Measurements from ENCODE around the gene GPC6.

The GPC6 gene

DNA sequence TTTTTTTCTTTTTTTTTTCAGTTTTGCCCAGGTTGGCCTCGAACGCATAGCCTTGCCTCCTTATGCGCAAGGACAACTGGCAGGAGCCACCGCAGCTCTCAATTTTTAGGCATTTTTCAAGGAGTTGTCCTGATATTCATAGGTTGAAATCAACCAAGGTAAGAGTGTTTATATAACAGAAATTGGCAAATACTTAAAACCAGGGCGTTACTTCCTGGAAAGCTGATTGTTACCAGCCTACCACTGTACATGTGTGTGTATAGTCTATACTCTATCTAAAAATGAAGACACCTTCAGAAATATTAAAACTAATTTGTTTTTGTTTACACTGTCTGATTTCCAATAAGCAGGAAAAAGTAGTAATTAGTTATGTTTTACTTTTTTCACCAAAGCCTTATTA, 39.2 kb downstream of the GPC6 start:
- Mint-ChIP-seq H3K4me3 (no peak overlapping the region), H3K36me3 (ENCODE audit: low read depth) (peaks cover 3% of the 10 kb centered on the region), H3K4me1 (peaks cover 14% of the 10 kb centered on the region), H3K27me3 (ENCODE audit: low read depth) (no peaks in the 10 kb centered on the region), H3K9me3 (no peaks in the 10 kb centered on the region), H3K27ac (no peak overlapping the region)
- TF ChIP-seq, protein P1, sequence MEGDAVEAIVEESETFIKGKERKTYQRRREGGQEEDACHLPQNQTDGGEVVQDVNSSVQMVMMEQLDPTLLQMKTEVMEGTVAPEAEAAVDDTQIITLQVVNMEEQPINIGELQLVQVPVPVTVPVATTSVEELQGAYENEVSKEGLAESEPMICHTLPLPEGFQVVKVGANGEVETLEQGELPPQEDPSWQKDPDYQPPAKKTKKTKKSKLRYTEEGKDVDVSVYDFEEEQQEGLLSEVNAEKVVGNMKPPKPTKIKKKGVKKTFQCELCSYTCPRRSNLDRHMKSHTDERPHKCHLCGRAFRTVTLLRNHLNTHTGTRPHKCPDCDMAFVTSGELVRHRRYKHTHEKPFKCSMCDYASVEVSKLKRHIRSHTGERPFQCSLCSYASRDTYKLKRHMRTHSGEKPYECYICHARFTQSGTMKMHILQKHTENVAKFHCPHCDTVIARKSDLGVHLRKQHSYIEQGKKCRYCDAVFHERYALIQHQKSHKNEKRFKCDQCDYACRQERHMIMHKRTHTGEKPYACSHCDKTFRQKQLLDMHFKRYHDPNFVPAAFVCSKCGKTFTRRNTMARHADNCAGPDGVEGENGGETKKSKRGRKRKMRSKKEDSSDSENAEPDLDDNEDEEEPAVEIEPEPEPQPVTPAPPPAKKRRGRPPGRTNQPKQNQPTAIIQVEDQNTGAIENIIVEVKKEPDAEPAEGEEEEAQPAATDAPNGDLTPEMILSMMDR (IDR thresholded peaks at IDR 0.05; ENCODE audit: unreplicated experiment in 3 of 3): no peak

DNA sequence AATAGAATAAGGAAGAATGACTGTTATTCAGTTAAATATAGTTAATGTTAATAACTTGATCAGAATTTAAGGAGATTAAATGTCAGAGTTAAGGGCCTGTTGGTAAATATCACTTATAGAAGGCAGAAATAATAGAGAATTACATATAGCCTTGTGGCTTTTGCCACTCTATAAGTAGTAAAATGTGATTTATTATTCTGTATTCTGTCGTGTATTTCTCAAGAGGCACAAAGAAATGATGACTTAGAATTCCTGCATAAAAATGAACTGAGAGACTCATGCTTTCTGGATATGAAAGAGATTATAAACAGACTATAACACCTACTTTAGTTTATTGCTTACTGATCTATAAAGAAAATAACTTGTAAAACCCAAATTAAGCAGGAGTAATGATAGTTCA, 40.1 kb downstream of the GPC6 start:
- H3K4me1 Mint-ChIP-seq: peaks cover 14% of the 10 kb centered on the region
- H3K4me3 Mint-ChIP-seq: no peak overlapping the region
- H3K9me3 Mint-ChIP-seq: no peaks in the 10 kb centered on the region
- no peaks in the 10 kb centered on the region for H3K27me3 Mint-ChIP-seq (ENCODE audit: low read depth)
- TF ChIP-seq, protein P1 (IDR thresholded peaks at IDR 0.05; ENCODE audit: unreplicated experiment in 3 of 3): no peak
- H3K27ac Mint-ChIP-seq: no peak overlapping the region
- H3K36me3 Mint-ChIP-seq (ENCODE audit: low read depth): peaks cover 3% of the 10 kb centered on the region

DNA sequence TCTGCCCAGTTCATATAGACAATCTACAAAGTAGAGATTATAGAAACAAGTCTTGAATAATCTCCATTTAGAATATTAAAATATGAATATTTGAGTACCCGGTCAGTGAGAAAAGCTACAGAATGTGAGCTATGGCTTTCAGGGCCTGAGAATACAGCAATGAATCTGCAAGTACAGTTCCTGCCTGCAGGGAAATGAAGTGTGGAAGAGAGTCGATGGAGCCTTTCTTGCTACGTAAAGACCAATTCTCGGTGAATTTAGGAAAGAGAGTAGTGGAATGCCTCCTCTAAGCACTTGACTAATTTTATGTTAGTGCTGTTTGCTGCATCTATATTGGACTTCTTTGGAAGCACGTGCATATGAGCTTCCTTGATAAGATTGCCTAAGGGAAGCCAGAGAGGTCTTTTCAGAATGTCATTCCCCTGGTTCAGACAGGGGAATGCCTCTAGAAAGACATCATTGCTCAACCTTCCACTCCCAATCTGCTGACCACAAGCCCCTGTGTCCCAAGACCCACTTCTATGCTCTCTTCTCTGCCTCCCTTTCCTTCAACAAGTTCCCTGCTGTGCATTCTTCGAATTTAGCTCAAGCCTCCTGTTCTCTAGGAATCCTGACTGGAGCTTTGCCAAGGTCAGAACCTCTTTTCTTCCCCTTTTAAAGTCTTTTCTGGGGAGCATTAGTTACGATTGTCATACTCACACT, 41.9 kb downstream of the GPC6 start:
- H3K36me3 Mint-ChIP-seq (ENCODE audit: low read depth): peaks cover 3% of the 10 kb centered on the region
- no peaks in the 10 kb centered on the region for H3K27me3 Mint-ChIP-seq (ENCODE audit: low read depth)
- H3K4me3 Mint-ChIP-seq: no peak overlapping the region
- TF ChIP-seq, protein P1 (IDR thresholded peaks at IDR 0.05; ENCODE audit: unreplicated experiment in 3 of 3): no peak
- H3K9me3 Mint-ChIP-seq: no peaks in the 10 kb centered on the region
- no peak overlapping the region for H3K27ac Mint-ChIP-seq
- H3K4me1 Mint-ChIP-seq: peaks cover 9% of the 10 kb centered on the region

DNA sequence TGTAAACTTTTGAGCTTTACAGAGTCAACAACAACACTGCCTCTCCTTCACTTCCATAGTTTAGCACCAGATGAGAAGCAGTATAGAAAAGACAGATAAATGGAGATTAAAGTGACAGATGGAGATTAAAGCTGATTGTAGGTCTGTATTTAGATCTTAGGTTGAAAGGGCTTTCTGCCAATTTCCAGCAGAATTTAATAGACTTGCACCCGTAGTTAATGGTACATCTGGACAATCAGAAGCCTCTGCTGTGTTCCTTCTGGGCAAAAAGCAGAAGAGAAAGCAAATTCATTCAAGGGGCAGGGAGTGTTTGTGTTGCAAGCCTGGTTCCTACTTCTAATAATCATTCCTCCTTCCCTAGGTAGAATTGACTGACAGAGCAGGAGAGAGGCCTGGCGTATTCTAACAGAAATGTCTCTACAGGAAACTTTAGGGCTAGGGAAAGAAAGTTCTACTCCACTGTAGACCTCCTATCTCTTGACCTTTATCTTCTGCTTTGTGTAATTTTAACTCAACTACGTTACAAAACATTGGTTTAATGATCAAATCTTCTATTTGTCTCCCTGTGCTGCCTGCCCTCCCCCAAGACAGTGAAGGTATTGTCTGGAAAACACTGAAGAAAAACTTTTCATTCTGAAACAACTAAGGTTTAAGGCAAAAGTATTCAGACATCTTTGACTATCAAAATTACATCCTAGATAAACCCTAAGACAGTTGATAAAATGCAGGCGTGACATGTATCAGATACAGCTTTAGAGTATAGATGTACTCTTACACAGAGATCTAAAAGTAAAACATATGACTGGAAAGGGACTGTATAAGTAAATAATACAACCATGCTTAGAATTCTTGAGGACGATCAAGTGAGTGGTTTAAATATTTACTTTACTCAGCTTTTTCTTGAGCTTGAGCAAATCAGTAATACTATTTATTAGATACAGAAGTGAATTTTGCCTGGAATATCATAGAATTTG, 44.4 kb downstream of the GPC6 start:
- Mint-ChIP-seq H3K4me1 (peaks cover 9% of the 10 kb centered on the region), H3K27me3 (ENCODE audit: low read depth) (no peaks in the 10 kb centered on the region), H3K4me3 (peak overlapping the region in 2 of 3 experiments; percentile 9 to 11), H3K9me3 (no peaks in the 10 kb centered on the region), H3K36me3 (ENCODE audit: low read depth) (no peaks in the 10 kb centered on the region), H3K27ac (peak overlapping the region; percentile 85 to 98 (median 91))
- TF ChIP-seq, protein P1 (IDR thresholded peaks at IDR 0.05; ENCODE audit: unreplicated experiment in 3 of 3): no peak

DNA sequence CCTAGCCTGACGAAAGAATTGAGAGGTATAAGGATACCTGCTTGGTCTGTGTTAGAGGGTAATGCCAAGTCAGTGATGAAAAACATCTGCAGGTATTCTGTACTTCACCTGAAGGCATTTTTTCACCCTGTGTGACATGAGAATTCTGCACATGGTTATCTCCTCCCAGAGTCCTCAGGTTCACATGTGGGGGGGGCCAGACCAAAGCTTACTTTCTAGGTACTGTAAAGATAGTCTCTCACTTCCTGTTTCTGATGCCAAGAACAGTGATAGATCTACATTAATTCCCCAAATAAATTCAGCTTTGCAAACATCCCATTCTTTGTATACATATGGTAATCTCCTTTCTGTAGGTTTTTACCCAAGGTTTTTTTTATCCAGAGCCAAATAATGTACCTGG, 53.4 kb downstream of the GPC6 start:
- TF ChIP-seq, protein P1 (IDR thresholded peaks at IDR 0.05; ENCODE audit: unreplicated experiment in 3 of 3): no peak
- peaks cover 3% of the 10 kb centered on the region for H3K36me3 Mint-ChIP-seq (ENCODE audit: low read depth)
- peaks cover 6% of the 10 kb centered on the region for H3K4me1 Mint-ChIP-seq
- H3K27ac Mint-ChIP-seq: no peak overlapping the region
- H3K9me3 Mint-ChIP-seq: no peaks in the 10 kb centered on the region
- H3K4me3 Mint-ChIP-seq: no peak overlapping the region
- peaks cover 4% of the 10 kb centered on the region for H3K27me3 Mint-ChIP-seq (ENCODE audit: low read depth)
